ENCODE results near the gene FOXP2.

DNA sequence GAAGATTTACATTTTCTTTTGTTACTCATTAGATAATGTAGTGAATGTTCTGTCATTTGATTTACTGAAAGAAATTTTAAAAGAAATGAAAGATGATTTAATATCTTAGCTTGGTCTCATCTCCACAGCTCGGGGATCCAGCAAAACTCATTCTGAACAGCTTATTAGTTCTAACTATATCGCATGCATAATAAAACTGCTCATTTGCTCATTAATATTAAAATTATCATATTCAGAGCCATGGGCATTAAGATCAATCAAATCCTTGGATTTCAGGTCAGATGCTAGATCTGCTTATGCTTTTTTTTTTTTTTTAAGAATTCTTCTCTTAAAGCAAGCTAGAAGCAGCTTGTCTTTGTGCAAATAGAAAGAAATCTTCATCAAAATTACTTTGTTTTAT is 246.1 kb downstream of the FOXP2 start:
- TF ChIP-seq, protein P1, sequence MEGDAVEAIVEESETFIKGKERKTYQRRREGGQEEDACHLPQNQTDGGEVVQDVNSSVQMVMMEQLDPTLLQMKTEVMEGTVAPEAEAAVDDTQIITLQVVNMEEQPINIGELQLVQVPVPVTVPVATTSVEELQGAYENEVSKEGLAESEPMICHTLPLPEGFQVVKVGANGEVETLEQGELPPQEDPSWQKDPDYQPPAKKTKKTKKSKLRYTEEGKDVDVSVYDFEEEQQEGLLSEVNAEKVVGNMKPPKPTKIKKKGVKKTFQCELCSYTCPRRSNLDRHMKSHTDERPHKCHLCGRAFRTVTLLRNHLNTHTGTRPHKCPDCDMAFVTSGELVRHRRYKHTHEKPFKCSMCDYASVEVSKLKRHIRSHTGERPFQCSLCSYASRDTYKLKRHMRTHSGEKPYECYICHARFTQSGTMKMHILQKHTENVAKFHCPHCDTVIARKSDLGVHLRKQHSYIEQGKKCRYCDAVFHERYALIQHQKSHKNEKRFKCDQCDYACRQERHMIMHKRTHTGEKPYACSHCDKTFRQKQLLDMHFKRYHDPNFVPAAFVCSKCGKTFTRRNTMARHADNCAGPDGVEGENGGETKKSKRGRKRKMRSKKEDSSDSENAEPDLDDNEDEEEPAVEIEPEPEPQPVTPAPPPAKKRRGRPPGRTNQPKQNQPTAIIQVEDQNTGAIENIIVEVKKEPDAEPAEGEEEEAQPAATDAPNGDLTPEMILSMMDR (conservative IDR thresholded peaks at IDR 0.05; ENCODE audit: low read length): no peak
- TF ChIP-seq EZH2phosphoT487 (IDR thresholded peaks at IDR 0.05; ENCODE audit: borderline replicate concordance): no peak

Measured in Loucy (cell line).